Breast epithelium (tissue), 4 donors: Measurements from ENCODE around the gene RTN4RL1. TPM values are rescaled to one million over a fixed set of nuclear protein-coding genes. Genes with fewer than 3 reads are reported as not detected.

Experiments
- DNase-seq, 2 donors: peaks; one replicate each; pipeline ENCODE4 v3.0.0-alpha.2; 2019; ENCODE audit warnings: low spot score in 2 of 2
- H3K27ac ChIP-seq, 2 donors: fragments of 200-600 bp; sonication (generic) in 1 of 2; one replicate each; pipeline ENCODE4 v1.5.1; 2016 to 2019; ENCODE audit warnings: mild to moderate bottlenecking in 1 of 2
- H3K27me3 ChIP-seq, 2 donors: fragments of 200-600 bp; sonication (generic) in 1 of 2; one replicate each; pipeline versions ENCODE4 v1.5.1 to v1.6.0; 2017 to 2019; ENCODE audit warnings: control low read depth in 1 of 2, mild to moderate bottlenecking in 1 of 2
- H3K36me3 ChIP-seq: fragments of 200-600 bp; one replicate; pipeline ENCODE4 v1.5.1; 2019
- H3K4me1 ChIP-seq, 2 donors: fragments of 200-600 bp; sonication (generic); one replicate each; pipeline ENCODE4 v1.5.1; 2016 to 2019; ENCODE audit warnings: control low read depth in 1 of 2
- H3K4me3 ChIP-seq, 3 donors: fragments of 200-600 bp; sonication (generic); 1 replicate in 2 of 3; 2 replicates in 1 of 3; pipeline ENCODE4 v1.5.1; 2016 to 2019; ENCODE audit warnings: mild to moderate bottlenecking in 3 of 3, moderate library complexity in 2 of 3
- H3K9me3 ChIP-seq, 2 donors: fragments of 200-600 bp; sonication (generic) in 1 of 2; one replicate each; pipeline ENCODE4 v1.5.1; 2016 to 2019; ENCODE audit warnings: control low read depth in 1 of 2
- CTCF ChIP-seq, 3 donors: fragments of 450-650 bp; IDR thresholded peaks; one replicate each; pipeline ENCODE4 v1.5.1; 2016 to 2017; ENCODE audit warnings: antibody characterized with exemption in 3 of 3, mild to moderate bottlenecking in 3 of 3, moderate library complexity in 3 of 3
- POLR2A ChIP-seq: fragments of 450-650 bp; IDR thresholded peaks from one replicate; pipeline ENCODE4 v1.6.1; 2016; ENCODE audit warnings: antibody characterized with exemption, mild to moderate bottlenecking, moderate library complexity
- POLR2AphosphoS5 ChIP-seq, 3 donors: sonication (generic); formaldehyde crosslinking; IDR thresholded peaks; one replicate each; pipeline ENCODE4 v1.6.1; 2017; ENCODE audit warnings: antibody characterized with exemption in 3 of 3
- intact Hi-C: fragments of 100-400 bp; cut with DNase I; formaldehyde crosslinking; loops from one replicate; pipeline ENCODE4 v1.15.1; 2023; ENCODE audit warnings: low total_unique reads
- total RNA-seq, 3 donors: library from RNA; depleted of rRNA; stranded (reverse); fragments of >200 nt; gene quantifications; one replicate each; pipeline ENCODE4 v1.1.0, GENCODE V29; 2016

RTN4RL1 gene
- total RNA-seq, 3 donors from 2014 or later: 3.8 to 19.6 (median 14.1) TPM

- Histone ChIP-seq H3K27ac (no peak overlapping the region), H3K9me3 (no peaks in the 10 kb centered on the region), H3K27me3 (peaks cover 0 to 3% of the 10 kb centered on the region in 2 donors), H3K4me3 (no peak overlapping the region), H3K36me3 (no peaks in the 10 kb centered on the region), H3K4me1 (peaks cover 0 to 7% of the 10 kb centered on the region in 2 donors)
- DNase-seq: no peak
- intact Hi-C loops: loop anchor here (10.0 kb wide), 1 partner anchor 113 kb away; no protein-coding TSS in a partner anchor
- TF ChIP-seq POLR2AphosphoS5 (IDR thresholded peaks at IDR 0.05) (no peak), CTCF (IDR thresholded peaks at IDR 0.05) (no peak), POLR2A (no peak)
These were observed 3.1 kb upstream of the RTN4RL1 start for GRCh38 chr17:2028234-2028614.

- H3K36me3 ChIP-seq: no peaks in the 10 kb centered on the region
- H3K4me3 ChIP-seq: no peak overlapping the region
- peaks cover 0 to 3% of the 10 kb centered on the region in 2 donors for H3K27me3 ChIP-seq
- intact Hi-C loops: loop anchor here (10.0 kb wide), 1 partner anchor 113 kb away; no protein-coding TSS in a partner anchor
- H3K4me1 ChIP-seq: peaks cover 0 to 7% of the 10 kb centered on the region in 2 donors
- TF ChIP-seq POLR2A (no peak), CTCF (IDR thresholded peaks at IDR 0.05) (no peak), POLR2AphosphoS5 (IDR thresholded peaks at IDR 0.05) (no peak)
- no peaks in the 10 kb centered on the region for H3K9me3 ChIP-seq
- no peak for DNase-seq
- H3K27ac ChIP-seq: no peak overlapping the region
These were observed 2.5 kb upstream of the RTN4RL1 start for GRCh38 chr17:2027528-2028233.

GRCh38 chr17:2025622-2026309, 632 bp upstream of the RTN4RL1 start:
- H3K4me1 ChIP-seq: peaks cover 0 to 2% of the 10 kb centered on the region in 2 donors
- H3K27me3 ChIP-seq: peaks cover 0 to 3% of the 10 kb centered on the region in 2 donors
- peak; percentile 52 to 85 for DNase-seq
- TF ChIP-seq POLR2A (no peak), CTCF (IDR thresholded peaks at IDR 0.05) (peak; percentile 54 to 79 (median 58)), POLR2AphosphoS5 (IDR thresholded peaks at IDR 0.05) (peak in 1 of 3 donors; percentile 17)
- H3K27ac ChIP-seq: peak overlapping the region in 1 of 2 donors; percentile 62
- intact Hi-C loops: loop anchor here (10.0 kb wide), 1 partner anchor 111 kb away; no protein-coding TSS in a partner anchor
- no peaks in the 10 kb centered on the region for H3K9me3 ChIP-seq
- H3K4me3 ChIP-seq: peak overlapping the region; percentile 56 to 75 (median 65)
- no peaks in the 10 kb centered on the region for H3K36me3 ChIP-seq

GRCh38 chr17:2024572-2025219, 438 bp downstream of the RTN4RL1 start:
- TF ChIP-seq POLR2AphosphoS5 (IDR thresholded peaks at IDR 0.05): no peak
- no peak for TF ChIP-seq CTCF (IDR thresholded peaks at IDR 0.05)
- no peak for TF ChIP-seq POLR2A
- H3K9me3 ChIP-seq: no peaks in the 10 kb centered on the region
- no peak overlapping the region for H3K27ac ChIP-seq
- no peaks in the 10 kb centered on the region for H3K36me3 ChIP-seq
- intact Hi-C loops: loop anchor here (10.0 kb wide), 1 partner anchor 110 kb away; no protein-coding TSS in a partner anchor
- H3K4me1 ChIP-seq: no peaks in the 10 kb centered on the region
- peaks cover 0 to 3% of the 10 kb centered on the region in 2 donors for H3K27me3 ChIP-seq
- H3K4me3 ChIP-seq: peak overlapping the region; percentile 56 to 75 (median 65)
- DNase-seq: no peak
